Skeletal muscle cell (primary cell): ENCODE results near the gene CCPG1.
"Not testable (repeated sequence)": the region's sequence is repeated elsewhere in the genome, so short reads cannot be mapped to it uniquely, and the experiment has no call there.

Experiments
- DNase-seq: peaks from one replicate; pipeline ENCODE4 v3.0.0-alpha.2; 2010; ENCODE audit warnings: low read depth
- H3K4me3 ChIP-seq: 2 replicates; pipeline ENCODE4 v1.5.1; 2011; ENCODE audit warnings: low read depth, mild to moderate bottlenecking, control low read depth, low read length, moderate library complexity

Gene CCPG1

GRCh38 chr15:55408012-55408928, at the start of gene CCPG1, which contains the start of gene PIERCE2:
Gene CCPG1 (minus strand): TSS chr15:55408359. CDS start chr15:55389424, 18,935 bp downstream.
Gene PIERCE2 (plus strand): TSS chr15:55408495. CDS start chr15:55408769, 274 bp downstream.
- DNase-seq, result peak; percentile 79
- peak within 1 kb of the TSS; percentile 84 for H3K4me3 ChIP-seq

- DNase-seq, result no peak
- no peak overlapping the region for H3K4me3 ChIP-seq
Measured at GRCh38 chr15:55457401-55458022, 49.4 kb upstream of the CCPG1 start.

- DNase-seq, H3K4me3 ChIP-seq: not testable (repeated sequence)
Measured at GRCh38 chr15:55447030-55447394, 38.9 kb upstream of the CCPG1 start.

GRCh38 chr15:55446379-55447029, 38.3 kb upstream of the CCPG1 start:
- DNase-seq, H3K4me3 ChIP-seq: not testable (repeated sequence)

GRCh38 chr15:55445936-55446335, 37.8 kb upstream of the CCPG1 start:
- not testable (repeated sequence) for H3K4me3 ChIP-seq, DNase-seq

GRCh38 chr15:55443141-55443540, 35.0 kb upstream of the CCPG1 start:
- not testable (repeated sequence) for DNase-seq, H3K4me3 ChIP-seq

- DNase-seq, result peak; percentile 21
- no peak overlapping the region for H3K4me3 ChIP-seq
Measured at GRCh38 chr15:55434989-55435825, 27.0 kb upstream of the CCPG1 start.

GRCh38 chr15:55422089-55422488, 13.9 kb upstream of the CCPG1 start:
- no peak overlapping the region for H3K4me3 ChIP-seq
- no peak for DNase-seq

GRCh38 chr15:55420171-55420866, 12.2 kb upstream of the CCPG1 start:
- no peak overlapping the region for H3K4me3 ChIP-seq
- no peak for DNase-seq

GRCh38 chr15:55417678-55418077, 9.5 kb upstream of the CCPG1 start:
- not testable (repeated sequence) for DNase-seq, H3K4me3 ChIP-seq

- peak overlapping the region; percentile 84 for H3K4me3 ChIP-seq
- DNase-seq, result not testable (repeated sequence)
Measured at GRCh38 chr15:55408976-55409375, 817 bp upstream of the CCPG1 start.

- peak overlapping the region; percentile 84 for H3K4me3 ChIP-seq
- DNase-seq, result no peak
Measured at GRCh38 chr15:55407498-55408011, 604 bp downstream of the CCPG1 start.

GRCh38 chr15:55403531-55403930, 4.6 kb downstream of the CCPG1 start:
- DNase-seq, result no peak
- no peak overlapping the region for H3K4me3 ChIP-seq

- H3K4me3 ChIP-seq, result no peak overlapping the region
- no peak for DNase-seq
Measured at GRCh38 chr15:55402707-55403106, 5.5 kb downstream of the CCPG1 start.

- H3K4me3 ChIP-seq, result no peak overlapping the region
- no peak for DNase-seq
Measured at GRCh38 chr15:55401786-55402246, 6.3 kb downstream of the CCPG1 start.

- DNase-seq, H3K4me3 ChIP-seq: not testable (repeated sequence)
Measured at GRCh38 chr15:55400050-55400449, 8.1 kb downstream of the CCPG1 start.

GRCh38 chr15:55398243-55398642, 9.9 kb downstream of the CCPG1 start:
- no peak for DNase-seq
- H3K4me3 ChIP-seq, result no peak overlapping the region

GRCh38 chr15:55394694-55395093, 13.5 kb downstream of the CCPG1 start:
- H3K4me3 ChIP-seq, result no peak overlapping the region
- no peak for DNase-seq
